HCT116 (cell line): ENCODE measurements around the gene LTBP1. TPM values are rescaled to one million over a fixed set of nuclear protein-coding genes. Genes with fewer than 3 reads are reported as not detected.

Source experiments
- ATAC-seq: fragments of 200-7000 bp; cut with Tn5 transposase; 2 replicates; pipeline ENCODE4 v1.9.1; 2020; ENCODE audit warnings: mild to moderate bottlenecking, moderate library complexity
- BruUV-seq: library from RNA; stranded (reverse); fragments of 400-500 nt; replicated peaks from 2 replicates; lab custom pipeline; 2021; lab: Mats Ljungman, UMichigan
- CTCF ChIA-PET: fragments of 300-600 bp; sonication (Branson Sonifier 250); formaldehyde crosslinking; loops from one replicate; lab custom pipeline; 2021; ENCODE audit warnings: antibody characterized with exemption; lab: Charles Lee
- POLR2A ChIA-PET: fragments of 300-600, 350-600 bp; sonication (Branson Sonifier 250); formaldehyde crosslinking; loops from one replicate; lab custom pipeline; 2021; ENCODE audit warnings: antibody characterized with exemption; lab: Charles Lee
- RAD21 ChIA-PET, 2 experiments: fragments of 300-600 bp; sonication (Branson Sonifier 250); formaldehyde crosslinking; loops; one replicate each; lab custom pipeline; 2023; ENCODE audit warnings: low total read pairs in 2 of 2; ENCODE audit not compliant: uncharacterized antibody in 2 of 2, unreplicated experiment in 2 of 2, low non-redundant PET in 1 of 2; lab: Charles Lee
- DNase-seq: peaks from one replicate; pipeline ENCODE4 v3.0.0-alpha.2; 2010; ENCODE audit warnings: low read depth, low spot score
- H2AFZ ChIP-seq: fragments of 200-600 bp; shearing (Covaris generic), sonication (generic); 2 replicates; pipeline ENCODE4 v1.6.1; 2017; ENCODE audit warnings: low read depth, mixed run types, mixed read lengths, antibody characterized with exemption, low read length; ENCODE audit not compliant: poor library complexity, severe bottlenecking
- H3K27ac ChIP-seq: 2 replicates; pipeline ENCODE4 v1.5.1; 2012; ENCODE audit warnings: low read depth, low read length
- H3K27me3 ChIP-seq: fragments of 200-600 bp; sonication (generic); 2 replicates; pipeline ENCODE4 v1.6.1; 2016; ENCODE audit warnings: mixed run types, low read length, mixed read lengths; ENCODE audit not compliant: insufficient read depth
- H3K36me3 ChIP-seq, 2 experiments: fragments of 200-500 bp in 1 of 2; fragments of 200-600 bp in 1 of 2; sonication (Bioruptor generic) in 1 of 2; sonication (generic) in 1 of 2; 2 replicates each; pipeline versions ENCODE4 v1.5.1 to v1.6.1; 2014 to 2016; ENCODE audit warnings: low read length in 2 of 2, inconsistent platforms in 1 of 2, mixed read lengths in 1 of 2, mixed run types in 1 of 2; ENCODE audit not compliant: insufficient read depth in 2 of 2, control insufficient read depth in 1 of 2
- H3K4me1 ChIP-seq, 2 experiments: fragments of 200-600 bp in 1 of 2; sonication (generic) in 1 of 2; 2 replicates each; pipeline versions ENCODE4 v1.5.1 to v1.6.1; 2012 to 2017; ENCODE audit warnings: low read length in 2 of 2, inconsistent platforms in 1 of 2, mild to moderate bottlenecking in 1 of 2, mixed read lengths in 1 of 2, mixed run types in 1 of 2, moderate library complexity in 1 of 2; ENCODE audit not compliant: insufficient read depth in 2 of 2, control insufficient read depth in 1 of 2
- H3K4me2 ChIP-seq: fragments of 200-600 bp; sonication (generic); 2 replicates; pipeline ENCODE4 v1.6.1; 2017; ENCODE audit warnings: mixed run types, low read length, mixed read lengths
- H3K4me3 ChIP-seq, 2 experiments: fragments of 200-600 bp in 1 of 2; sonication (generic) in 1 of 2; replicated peaks in 1 of 2; 2 replicates each; pipeline ENCODE4 v1.5.1; 2011 to 2016; ENCODE audit warnings: low read length in 2 of 2, control low read depth in 1 of 2, low read depth in 1 of 2, mild to moderate bottlenecking in 1 of 2, mixed read lengths in 1 of 2, mixed run types in 1 of 2
- H3K79me2 ChIP-seq: fragments of 200-600 bp; sonication (generic); 2 replicates; pipeline ENCODE4 v1.6.1; 2017; ENCODE audit warnings: mild to moderate bottlenecking, mixed run types, low read length, moderate library complexity, mixed read lengths; ENCODE audit not compliant: insufficient read depth
- H3K9ac ChIP-seq: fragments of 200-600 bp; sonication (generic); 2 replicates; pipeline ENCODE4 v1.6.1; 2016; ENCODE audit warnings: low read length, mixed read lengths
- H3K9me2 ChIP-seq: fragments of 200-600 bp; sonication (generic), shearing (Covaris generic); 2 replicates; pipeline ENCODE4 v1.6.1; 2017; ENCODE audit warnings: mixed run types, mild to moderate bottlenecking, moderate library complexity; ENCODE audit not compliant: insufficient read depth
- H3K9me3 ChIP-seq, 2 experiments: fragments of 200-500 bp in 1 of 2; fragments of 200-600 bp in 1 of 2; sonication (Bioruptor generic) in 1 of 2; sonication (generic) in 1 of 2; 2 replicates each; pipeline ENCODE4 v1.6.1; 2014 to 2017; ENCODE audit warnings: low read length in 2 of 2, mixed read lengths in 2 of 2, inconsistent platforms in 1 of 2, low read depth in 1 of 2, mild to moderate bottlenecking in 1 of 2, mixed run types in 1 of 2, moderate library complexity in 1 of 2; ENCODE audit not compliant: control insufficient read depth in 1 of 2, insufficient read depth in 1 of 2
- H4K20me1 ChIP-seq: fragments of 200-600 bp; sonication (generic), shearing (Covaris generic); 2 replicates; pipeline ENCODE4 v1.6.1; 2017; ENCODE audit warnings: mixed run types, mild to moderate bottlenecking, moderate library complexity; ENCODE audit not compliant: insufficient read depth
- ATF3 ChIP-seq: IDR thresholded peaks from 2 replicates; pipeline ENCODE4 v1.6.1; 2012
- CBX3 ChIP-seq: IDR thresholded peaks from 2 replicates; pipeline ENCODE4 v1.6.1; 2012; ENCODE audit warnings: low read depth
- CEBPB ChIP-seq: IDR thresholded peaks from 2 replicates; pipeline ENCODE4 v1.6.1; 2012; ENCODE audit warnings: low read depth
- CTCF ChIP-seq, 3 experiments: fragments of 200-600 bp in 1 of 3; sonication (generic) in 1 of 3; IDR thresholded peaks in 2 of 3; conservative IDR thresholded peaks in 1 of 3; 2 replicates each; pipeline ENCODE4 v1.5.1; 2012 to 2017; ENCODE audit warnings: low read depth in 2 of 3, low read length in 2 of 3, antibody characterized with exemption in 1 of 3, borderline replicate concordance in 1 of 3, control low read depth in 1 of 3, mild to moderate bottlenecking in 1 of 3, mixed read lengths in 1 of 3, mixed run types in 1 of 3, moderate library complexity in 1 of 3; ENCODE audit not compliant: insufficient read depth in 1 of 3
- ELF1 ChIP-seq: IDR thresholded peaks from 2 replicates; pipeline ENCODE4 v1.6.1; 2012; ENCODE audit warnings: low read depth, borderline replicate concordance
- EZH2 ChIP-seq: fragments of 200-600 bp; sonication (generic); IDR thresholded peaks from 2 replicates; pipeline ENCODE4 v1.6.1; 2017; ENCODE audit warnings: antibody characterized with exemption, mixed run types
- EZH2phosphoT487 ChIP-seq: fragments of 200-600 bp; IDR thresholded peaks from 2 replicates; pipeline ENCODE4 v1.6.1; 2018; ENCODE audit warnings: antibody characterized with exemption, borderline replicate concordance
- FOSL1 ChIP-seq: IDR thresholded peaks from 2 replicates; pipeline ENCODE4 v1.6.1; 2012; ENCODE audit warnings: low read depth
- MAX ChIP-seq: IDR thresholded peaks from 2 replicates; pipeline ENCODE4 v1.6.1; 2012
- POLR2A ChIP-seq: IDR thresholded peaks from 2 replicates; pipeline ENCODE4 v1.7.0; 2011; ENCODE audit warnings: borderline replicate concordance; ENCODE audit not compliant: insufficient read depth, insufficient read length; ENCODE audit errors: extremely low read depth
- REST ChIP-seq: IDR thresholded peaks from 2 replicates; pipeline ENCODE4 v1.6.1; 2012; ENCODE audit warnings: low read depth
- SRF ChIP-seq: IDR thresholded peaks from 2 replicates; pipeline ENCODE4 v1.6.1; 2012; ENCODE audit warnings: low read depth
- TCF7L2 ChIP-seq: IDR thresholded peaks from 2 replicates; pipeline ENCODE4 v1.7.0; 2011; ENCODE audit warnings: borderline replicate concordance, inconsistent platforms; ENCODE audit not compliant: insufficient read depth, insufficient read length; ENCODE audit errors: extremely low read depth
- YY1 ChIP-seq: IDR thresholded peaks from 2 replicates; pipeline ENCODE4 v1.6.1; 2011; ENCODE audit warnings: low read length, low read depth, moderate library complexity, mild to moderate bottlenecking; ENCODE audit not compliant: insufficient replicate concordance; ENCODE audit errors: extremely low read depth
- ZBTB33 ChIP-seq: IDR thresholded peaks from 2 replicates; pipeline ENCODE4 v1.6.1; 2011; ENCODE audit warnings: mild to moderate bottlenecking, low read length, moderate library complexity; ENCODE audit not compliant: insufficient replicate concordance; ENCODE audit errors: extremely low read depth
- ZFX ChIP-seq: fragments of 450-650 bp; IDR thresholded peaks from 2 replicates; pipeline ENCODE4 v1.6.1; 2017
- ZNF274 ChIP-seq: fragments of 200-500 bp; sonication (Bioruptor generic); IDR thresholded peaks from 2 replicates; pipeline ENCODE4 v1.6.1; 2014; ENCODE audit warnings: mild to moderate bottlenecking, low read depth, low read length, inconsistent platforms
- intact Hi-C: fragments of 100-400 bp; cut with micrococcal nuclease; formaldehyde crosslinking; loops from 2 replicates; pipeline ENCODE4 v1.10.0; 2022
- total RNA-seq: library from RNA; stranded (reverse); gene quantifications from one replicate; pipeline ENCODE4 v1.2.1, GENCODE V29; 2021; ENCODE audit not compliant: unreplicated experiment

LTBP1 gene
- total RNA-seq, 1 experiment from 2014 or later = 5.1 TPM

GRCh38 chr2:33395034-33395433 lies 448.3 kb downstream of the LTBP1 start:
- RAD21 ChIA-PET = no interaction called here
- no peaks in the 10 kb centered on the region for H4K20me1 ChIP-seq

More at GRCh38 chr2:33395034-33395433, 448.3 kb downstream of the LTBP1 start:
- intact Hi-C loops = loop anchor here (5.0 kb wide), 1 partner anchor 623 kb away; no protein-coding TSS in a partner anchor
- Histone ChIP-seq H3K27ac (no peak overlapping the region), H3K79me2 (no peaks in the 10 kb centered on the region), H3K4me3 (no peak overlapping the region), H3K36me3 (no peaks in the 10 kb centered on the region), H3K9me3 (no peaks in the 10 kb centered on the region), H3K4me2 (no peak overlapping the region), H2AFZ (no peak overlapping the region), H3K9ac (no peak overlapping the region), H3K27me3 (no peaks in the 10 kb centered on the region), H3K4me1 (no peaks in the 10 kb centered on the region), H3K9me2 (no peaks in the 10 kb centered on the region)
- CTCF ChIA-PET = interaction anchor here (0.5 to 1.5 kb wide), 9 partner anchors 9 to 660 kb away, joined by 3 to 10 read pairs (median 3); no protein-coding TSS in a partner anchor
- DNase-seq (no peak), ATAC-seq (no peak)
- POLR2A ChIA-PET = no interaction called here
- no TSS peak for BruUV-seq
- TF ChIP-seq ELF1 (no peak), FOSL1 (no peak), EZH2 (no peak), CTCF (IDR thresholded peaks at IDR 0.05 in 2 of 3, conservative IDR thresholded peaks at IDR 0.05 in 1 of 3; ENCODE audit: borderline replicate concordance in 1 of 3, insufficient read depth in 1 of 3, low read depth in 2 of 3, low read length in 2 of 3) (no peak), YY1 (no peak), REST (no peak), ZBTB33 (no peak), CBX3 (no peak), POLR2A (no peak), TCF7L2 (no peak), MAX (no peak), ZNF274 (no peak), SRF (no peak), EZH2phosphoT487 (no peak), CEBPB (no peak), ZFX (no peak), ATF3 (no peak)
